Measurements from ENCODE around the gene SEC14L2.

GRCh38 chr22:30447656-30448055 lies 50.8 kb downstream of the SEC14L2 start:
- TF ChIP-seq, protein P1, sequence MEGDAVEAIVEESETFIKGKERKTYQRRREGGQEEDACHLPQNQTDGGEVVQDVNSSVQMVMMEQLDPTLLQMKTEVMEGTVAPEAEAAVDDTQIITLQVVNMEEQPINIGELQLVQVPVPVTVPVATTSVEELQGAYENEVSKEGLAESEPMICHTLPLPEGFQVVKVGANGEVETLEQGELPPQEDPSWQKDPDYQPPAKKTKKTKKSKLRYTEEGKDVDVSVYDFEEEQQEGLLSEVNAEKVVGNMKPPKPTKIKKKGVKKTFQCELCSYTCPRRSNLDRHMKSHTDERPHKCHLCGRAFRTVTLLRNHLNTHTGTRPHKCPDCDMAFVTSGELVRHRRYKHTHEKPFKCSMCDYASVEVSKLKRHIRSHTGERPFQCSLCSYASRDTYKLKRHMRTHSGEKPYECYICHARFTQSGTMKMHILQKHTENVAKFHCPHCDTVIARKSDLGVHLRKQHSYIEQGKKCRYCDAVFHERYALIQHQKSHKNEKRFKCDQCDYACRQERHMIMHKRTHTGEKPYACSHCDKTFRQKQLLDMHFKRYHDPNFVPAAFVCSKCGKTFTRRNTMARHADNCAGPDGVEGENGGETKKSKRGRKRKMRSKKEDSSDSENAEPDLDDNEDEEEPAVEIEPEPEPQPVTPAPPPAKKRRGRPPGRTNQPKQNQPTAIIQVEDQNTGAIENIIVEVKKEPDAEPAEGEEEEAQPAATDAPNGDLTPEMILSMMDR (IDR thresholded peaks at IDR 0.05; ENCODE audit: low read length): no peak
- TF ChIP-seq EZH2 (IDR thresholded peaks at IDR 0.05; ENCODE audit: borderline replicate concordance, low read length): no peak
